ENCODE results near the gene ARMS2. TPM values are rescaled to one million over a fixed set of nuclear protein-coding genes. Genes with fewer than 3 reads are reported as not detected.

Gene ARMS2
- total RNA-seq, 2 donors from 2014 or later = not detected

- Histone ChIP-seq H3K4me3 (no peak overlapping the region), H3K9ac (ENCODE audit: low read depth in 2 of 2, low read length in 2 of 2) (no peak overlapping the region), H3K4me1 (no peaks in the 10 kb centered on the region), H3K36me3 (no peaks in the 10 kb centered on the region), H3K9me3 (no peaks in the 10 kb centered on the region), H3K27ac (no peak overlapping the region), H3K27me3 (no peaks in the 10 kb centered on the region)
- intact Hi-C loops (cut with DNase I) = no loop called here
- DNase-seq = no peak
- no peak for TF ChIP-seq CTCF (IDR thresholded peaks at IDR 0.05)
Observed at GRCh38 chr10:122473116-122473515, 18.7 kb downstream of the ARMS2 start.

GRCh38 chr10:122474131-122474818 lies 19.8 kb downstream of the ARMS2 start:
- Histone ChIP-seq H3K27ac (no peak overlapping the region), H3K4me3 (no peak overlapping the region), H3K36me3 (no peaks in the 10 kb centered on the region), H3K9ac (ENCODE audit: low read depth in 2 of 2, low read length in 2 of 2) (no peak overlapping the region), H3K27me3 (no peaks in the 10 kb centered on the region), H3K9me3 (no peaks in the 10 kb centered on the region), H3K4me1 (no peaks in the 10 kb centered on the region)
- intact Hi-C loops (cut with DNase I) = no loop called here
- TF ChIP-seq CTCF (IDR thresholded peaks at IDR 0.05) = no peak
- no peak for DNase-seq

GRCh38 chr10:122475100-122475499 lies 20.6 kb downstream of the ARMS2 start:
- Histone ChIP-seq H3K9me3 (no peaks in the 10 kb centered on the region), H3K36me3 (no peaks in the 10 kb centered on the region), H3K27ac (no peak overlapping the region), H3K27me3 (no peaks in the 10 kb centered on the region), H3K4me1 (no peaks in the 10 kb centered on the region), H3K9ac (ENCODE audit: low read depth in 2 of 2, low read length in 2 of 2) (no peak overlapping the region), H3K4me3 (no peak overlapping the region)
- TF ChIP-seq CTCF (IDR thresholded peaks at IDR 0.05) = no peak
- no peak for DNase-seq
- intact Hi-C loops (cut with DNase I) = no loop called here

GRCh38 chr10:122475591-122476332 lies 21.3 kb downstream of the ARMS2 start:
- Histone ChIP-seq H3K27ac (no peak overlapping the region), H3K9ac (ENCODE audit: low read depth in 2 of 2, low read length in 2 of 2) (no peak overlapping the region), H3K36me3 (no peaks in the 10 kb centered on the region), H3K4me1 (no peaks in the 10 kb centered on the region), H3K27me3 (no peaks in the 10 kb centered on the region), H3K4me3 (no peak overlapping the region), H3K9me3 (no peaks in the 10 kb centered on the region)
- intact Hi-C loops (cut with DNase I) = no loop called here
- no peak for TF ChIP-seq CTCF (IDR thresholded peaks at IDR 0.05)
- no peak for DNase-seq

GRCh38 chr10:122476333-122476695 lies 21.9 kb downstream of the ARMS2 start:
- no peak overlapping the region for H3K4me3 ChIP-seq
- no peaks in the 10 kb centered on the region for H3K27me3 ChIP-seq
- no peak for TF ChIP-seq CTCF (IDR thresholded peaks at IDR 0.05)
- intact Hi-C loops (cut with DNase I) = no loop called here
- H3K4me1 ChIP-seq = no peaks in the 10 kb centered on the region
- H3K36me3 ChIP-seq = no peaks in the 10 kb centered on the region
- no peak for DNase-seq
- no peak overlapping the region for H3K27ac ChIP-seq
- H3K9me3 ChIP-seq = no peaks in the 10 kb centered on the region
- no peak overlapping the region for H3K9ac ChIP-seq (ENCODE audit: low read depth in 2 of 2, low read length in 2 of 2)

All from colonic mucosa (tissue), 4 donors.